Measurements from ENCODE around the gene ZNF383. TPM values are rescaled to one million over a fixed set of nuclear protein-coding genes. Genes with fewer than 3 reads are reported as not detected.
"Not testable (repeated sequence)": the region's sequence is repeated elsewhere in the genome, so short reads cannot be mapped to it uniquely, and the experiment has no call there.

The ZNF383 gene
- total RNA-seq, 1 donor from 2014 or later, result 8.2 TPM

DNA sequence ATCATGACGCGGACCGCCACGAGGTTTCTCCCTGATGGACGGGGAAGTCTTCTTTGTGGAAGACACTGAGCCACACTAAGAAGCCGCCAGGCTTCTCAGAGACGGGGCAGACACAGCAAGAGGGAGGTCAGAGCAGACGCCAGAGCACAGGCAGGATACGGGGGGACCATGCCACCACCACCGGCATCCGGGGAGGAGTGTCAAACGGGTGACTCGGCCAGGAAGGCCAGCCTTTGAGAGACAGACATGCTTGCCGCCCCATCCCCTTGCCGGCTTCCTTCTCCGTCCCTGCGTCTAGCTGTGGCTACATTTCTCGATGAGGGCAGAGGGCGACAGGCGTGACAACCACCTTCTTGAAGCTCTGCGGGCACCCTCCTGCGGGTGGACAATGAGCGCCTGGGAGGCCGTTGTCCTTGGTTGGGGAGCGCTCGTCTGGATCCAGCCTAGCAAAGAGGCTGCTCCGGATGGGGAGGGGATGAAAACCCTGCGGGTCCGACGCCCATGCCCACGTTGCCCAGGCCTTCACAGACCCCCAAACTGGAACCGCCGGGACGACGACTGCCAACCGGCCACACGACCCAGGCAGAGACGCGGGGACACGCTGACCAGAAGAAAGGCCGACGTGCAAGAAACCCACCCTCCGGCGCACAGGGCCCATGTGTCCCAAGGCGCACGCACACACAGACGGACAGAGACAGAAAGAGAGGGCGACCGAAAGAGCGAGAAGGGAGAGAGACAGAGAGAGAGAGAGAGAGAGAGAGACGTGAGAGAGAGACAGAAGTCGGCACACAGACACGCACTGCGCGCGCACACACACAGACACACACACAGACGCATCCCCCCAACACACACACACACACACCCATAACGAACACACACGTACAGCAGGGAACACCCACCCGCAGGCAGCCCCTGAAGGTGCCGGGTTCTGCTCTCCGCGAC lies 75.3 kb downstream of the ZNF383 start:
- not testable (repeated sequence) for H3K36me3 Mint-ChIP-seq (ENCODE audit: unreplicated experiment); H3K4me1 Mint-ChIP-seq (ENCODE audit: unreplicated experiment); H3K27ac Mint-ChIP-seq (ENCODE audit: unreplicated experiment); H3K27me3 Mint-ChIP-seq (ENCODE audit: unreplicated experiment); H3K4me3 Mint-ChIP-seq (ENCODE audit: unreplicated experiment); H3K9me3 Mint-ChIP-seq (ENCODE audit: unreplicated experiment)
- DNase-seq (ENCODE audit: extremely low spot score, unreplicated experiment), result peak; percentile 95

DNA sequence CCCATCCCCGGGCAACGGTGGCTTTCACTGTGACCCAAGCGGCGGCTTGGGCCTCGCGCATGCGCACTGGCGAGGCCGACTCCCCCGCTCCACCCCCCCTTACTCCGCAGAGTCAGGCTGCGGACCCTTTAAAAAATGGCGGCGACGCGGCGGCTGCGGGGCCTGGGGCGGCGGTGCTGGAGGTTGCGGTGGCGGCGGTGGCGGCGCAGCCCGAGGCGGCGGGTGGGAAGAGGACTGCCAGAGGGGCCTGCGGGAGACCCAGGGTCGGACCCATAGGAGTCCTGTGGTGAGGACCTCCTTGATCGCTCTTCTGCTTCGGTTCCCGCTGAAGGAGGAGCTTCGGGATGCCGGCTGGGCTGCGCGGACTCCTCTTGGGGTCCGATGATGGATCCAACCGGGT lies 76.2 kb downstream of the ZNF383 start:
- not testable (repeated sequence) for H3K27ac Mint-ChIP-seq (ENCODE audit: unreplicated experiment); H3K4me3 Mint-ChIP-seq (ENCODE audit: unreplicated experiment); DNase-seq (ENCODE audit: extremely low spot score, unreplicated experiment); H3K36me3 Mint-ChIP-seq (ENCODE audit: unreplicated experiment); H3K9me3 Mint-ChIP-seq (ENCODE audit: unreplicated experiment); H3K27me3 Mint-ChIP-seq (ENCODE audit: unreplicated experiment); H3K4me1 Mint-ChIP-seq (ENCODE audit: unreplicated experiment)

Other genes starting within 250 kb of the ZNF383 start
- 11.9 and 12.0 TPM in 2 replicates for gene ZNF420, start 139.8 kb upstream of the ZNF383 start, total RNA-seq
- 10.8 and 13.2 TPM in 2 replicates for gene ZNF585A, start 45.5 kb upstream of the ZNF383 start, total RNA-seq
- 18.6 and 19.4 TPM in 2 replicates for gene ZNF585B, start 7.7 kb upstream of the ZNF383 start, total RNA-seq
- 5.8 and 7.3 TPM in 2 replicates for gene ZNF527, start 152.9 kb downstream of the ZNF383 start, total RNA-seq
- gene ZNF569, start 249.2 kb downstream of the ZNF383 start, total RNA-seq, result 6.2 and 7.1 TPM in 2 replicates

All from osteocyte (in vitro differentiated cells).